SK-N-SH treated with all-trans-retinoic acid at 6 μM for 48 hours (cell line): ENCODE data around the gene C19orf81.

Experiments
- ATAC-seq: fragments of 200-7000 bp; cut with Tn5 transposase; 3 replicates; pipeline ENCODE4 v1.9.1; 2020; ENCODE audit warnings: mild to moderate bottlenecking, moderate library complexity
- ARNTL ChIP-seq: fragments of 450-650 bp; formaldehyde crosslinking; IDR thresholded peaks from 2 replicates; pipeline ENCODE4 v1.5.0; 2020; ENCODE audit warnings: low read depth, mild to moderate bottlenecking, moderate library complexity, borderline replicate concordance
- BACH2 ChIP-seq: fragments of 250-450 bp; sonication (Bioruptor Pico); IDR thresholded peaks from 2 replicates; pipeline ENCODE4 v1.9.0; 2021; ENCODE audit warnings: mild to moderate bottlenecking, borderline replicate concordance
- CSDC2 ChIP-seq: fragments of 250-450 bp; sonication (Bioruptor Pico); IDR thresholded peaks from 2 replicates; pipeline ENCODE4 v1.5.0; 2020; ENCODE audit warnings: mild to moderate bottlenecking, moderate library complexity
- GLIS3 ChIP-seq: fragments of 250-450 bp; sonication (Bioruptor Pico); IDR thresholded peaks from 2 replicates; pipeline ENCODE4 v1.5.0; 2020; ENCODE audit warnings: mild to moderate bottlenecking, moderate library complexity
- ISL1 ChIP-seq: fragments of 250-450 bp; sonication (Bioruptor Pico); IDR thresholded peaks from 2 replicates; pipeline ENCODE4 v2.1.2; 2022; ENCODE audit warnings: mild to moderate bottlenecking, moderate library complexity
- OSR1 ChIP-seq: fragments of 250-450 bp; sonication (Bioruptor Pico); IDR thresholded peaks from 2 replicates; pipeline ENCODE4 v1.8.0; 2022; ENCODE audit warnings: moderate library complexity, mild to moderate bottlenecking, inconsistent platforms
- PPARA ChIP-seq: fragments of 250-450 bp; sonication (Bioruptor Pico); IDR thresholded peaks from 2 replicates; pipeline ENCODE4 v1.5.0; 2020; ENCODE audit warnings: mild to moderate bottlenecking, borderline replicate concordance
- RARB ChIP-seq: fragments of 250-450 bp; sonication (Bioruptor Pico); IDR thresholded peaks from 2 replicates; pipeline ENCODE4 v1.8.0; 2021; ENCODE audit warnings: mild to moderate bottlenecking, moderate library complexity
- SNAI2 ChIP-seq: fragments of 250-450 bp; sonication (Bioruptor Pico); IDR thresholded peaks from 2 replicates; pipeline ENCODE4 v1.5.0; 2020; ENCODE audit warnings: mild to moderate bottlenecking, moderate library complexity
- TCF4 ChIP-seq: fragments of 250-450 bp; sonication (Bioruptor Pico); IDR thresholded peaks from 2 replicates; pipeline ENCODE4 v1.8.0; 2021; ENCODE audit warnings: mild to moderate bottlenecking, moderate library complexity, borderline replicate concordance
- TOX ChIP-seq: fragments of 250-450 bp; sonication (Bioruptor Pico); IDR thresholded peaks from 2 replicates; pipeline ENCODE4 v1.8.0; 2021; ENCODE audit warnings: mild to moderate bottlenecking, moderate library complexity, borderline replicate concordance
- ZC3H10 ChIP-seq: fragments of 250-450 bp; sonication (Bioruptor Pico); IDR thresholded peaks from 2 replicates; pipeline ENCODE4 v1.5.1; 2021; ENCODE audit warnings: mild to moderate bottlenecking, moderate library complexity
- ZFP3 ChIP-seq: fragments of 250-450 bp; sonication (Bioruptor Pico); IDR thresholded peaks from 2 replicates; pipeline ENCODE4 v1.5.0; 2020; ENCODE audit warnings: mild to moderate bottlenecking, moderate library complexity
- ZFP30 ChIP-seq: fragments of 450-650 bp; formaldehyde crosslinking; IDR thresholded peaks from 2 replicates; pipeline ENCODE4 v1.5.0; 2022; ENCODE audit warnings: mild to moderate bottlenecking, moderate library complexity
- ZNF565 ChIP-seq: fragments of 450-650 bp; formaldehyde crosslinking; conservative IDR thresholded peaks from 2 replicates; pipeline ENCODE4 v1.5.0; 2020; ENCODE audit warnings: low read depth, mild to moderate bottlenecking, moderate library complexity
- ZNF70 ChIP-seq: fragments of 450-650 bp; formaldehyde crosslinking; IDR thresholded peaks from 2 replicates; pipeline ENCODE4 v1.5.0; 2020; ENCODE audit warnings: mild to moderate bottlenecking, moderate library complexity
- ZNF8 ChIP-seq: fragments of 450-650 bp; formaldehyde crosslinking; IDR thresholded peaks from 2 replicates; pipeline ENCODE4 v1.5.0; 2020; ENCODE audit warnings: mild to moderate bottlenecking, moderate library complexity
- TF ChIP-seq, protein P1 (sequence below): fragments of 250-450 bp; sonication (Bioruptor Pico); IDR thresholded peaks from 2 replicates; pipeline ENCODE4 v1.5.1; 2021; ENCODE audit warnings: mild to moderate bottlenecking, moderate library complexity
- TF ChIP-seq, protein P2 (sequence below): fragments of 250-450 bp; sonication (Bioruptor Pico); IDR thresholded peaks from 2 replicates; pipeline ENCODE4 v1.5.1; 2020; ENCODE audit warnings: low read depth, mild to moderate bottlenecking, moderate library complexity

C19orf81 gene

DNA sequence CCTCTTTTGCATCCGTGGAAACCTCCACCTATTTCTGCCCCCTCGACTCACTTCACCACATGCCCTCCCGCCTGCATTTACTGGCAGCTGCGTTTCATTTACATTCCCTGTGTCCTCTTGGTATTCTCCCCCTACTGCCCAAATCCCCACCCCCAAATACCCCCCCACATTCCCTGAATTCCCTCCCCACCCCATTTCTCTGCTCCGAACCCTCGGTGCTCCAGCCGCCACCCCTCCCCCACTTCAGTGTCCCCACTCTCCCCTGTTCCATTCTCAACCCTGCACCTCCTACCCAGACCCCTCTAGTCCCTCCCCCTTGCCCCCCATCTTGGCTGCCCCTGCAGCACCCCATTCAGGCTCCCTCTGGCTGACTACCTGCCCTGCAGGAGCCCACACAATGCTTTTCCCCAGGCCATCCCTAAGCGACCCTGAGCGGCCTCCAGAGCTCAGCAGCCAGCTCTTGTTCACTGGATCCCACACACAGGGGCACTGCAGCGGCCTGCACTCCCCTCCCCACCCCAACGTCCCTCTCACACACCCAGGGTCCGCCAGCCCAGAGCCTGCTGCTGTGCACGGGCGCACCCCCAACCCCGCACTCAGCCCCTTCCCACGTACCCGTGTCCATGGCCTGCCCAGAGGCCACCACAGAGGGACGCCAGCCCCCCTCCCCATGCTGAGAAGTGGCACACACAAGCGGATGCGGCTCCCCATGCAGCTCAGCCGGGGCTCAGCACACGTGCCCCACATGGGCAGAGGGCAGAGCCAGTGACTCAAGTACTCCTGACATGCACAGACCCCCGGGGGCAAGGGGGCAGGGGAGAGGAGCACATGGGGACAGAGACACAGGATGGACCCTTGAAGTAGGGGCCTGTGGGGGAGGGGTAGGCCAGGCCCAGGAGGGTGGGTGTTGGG lies 44.1 kb downstream of the C19orf81 start:
- ATAC-seq: no peak; the same call in 2 of the 3 replicates
- TF ChIP-seq BACH2: no peak
- no peak for TF ChIP-seq ZFP30 (CRISPR knock-in tag)
- no peak for TF ChIP-seq CSDC2
- no peak for TF ChIP-seq ZNF8 (CRISPR knock-in tag)
- no peak for TF ChIP-seq ZFP3 (CRISPR knock-in tag)
- no peak for TF ChIP-seq ARNTL

DNA sequence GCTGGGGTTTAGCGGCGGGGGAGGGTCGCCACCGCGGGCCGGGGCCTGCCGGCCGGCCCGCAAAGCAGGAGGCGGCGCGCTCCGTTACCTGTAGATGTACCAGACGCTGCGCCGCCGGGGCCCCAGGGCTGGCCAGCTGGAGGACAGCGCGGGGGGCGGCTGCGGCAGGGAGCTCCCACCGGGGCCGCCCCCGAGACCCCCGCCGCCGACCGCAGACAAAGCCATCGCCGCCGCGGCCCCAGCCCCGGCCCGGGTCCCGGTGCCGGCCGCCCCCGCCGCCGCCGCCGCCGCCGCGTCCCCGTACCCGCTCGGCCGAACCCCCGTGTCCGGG lies 45.5 kb downstream of the C19orf81 start:
- no peak for TF ChIP-seq ISL1
- TF ChIP-seq, protein P1, sequence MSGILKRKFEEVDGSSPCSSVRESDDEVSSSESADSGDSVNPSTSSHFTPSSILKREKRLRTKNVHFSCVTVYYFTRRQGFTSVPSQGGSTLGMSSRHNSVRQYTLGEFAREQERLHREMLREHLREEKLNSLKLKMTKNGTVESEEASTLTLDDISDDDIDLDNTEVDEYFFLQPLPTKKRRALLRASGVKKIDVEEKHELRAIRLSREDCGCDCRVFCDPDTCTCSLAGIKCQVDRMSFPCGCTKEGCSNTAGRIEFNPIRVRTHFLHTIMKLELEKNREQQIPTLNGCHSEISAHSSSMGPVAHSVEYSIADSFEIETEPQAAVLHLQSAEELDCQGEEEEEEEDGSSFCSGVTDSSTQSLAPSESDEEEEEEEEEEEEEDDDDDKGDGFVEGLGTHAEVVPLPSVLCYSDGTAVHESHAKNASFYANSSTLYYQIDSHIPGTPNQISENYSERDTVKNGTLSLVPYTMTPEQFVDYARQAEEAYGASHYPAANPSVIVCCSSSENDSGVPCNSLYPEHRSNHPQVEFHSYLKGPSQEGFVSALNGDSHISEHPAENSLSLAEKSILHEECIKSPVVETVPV (CRISPR knock-in tag): no peak
- TF ChIP-seq, protein P2, sequence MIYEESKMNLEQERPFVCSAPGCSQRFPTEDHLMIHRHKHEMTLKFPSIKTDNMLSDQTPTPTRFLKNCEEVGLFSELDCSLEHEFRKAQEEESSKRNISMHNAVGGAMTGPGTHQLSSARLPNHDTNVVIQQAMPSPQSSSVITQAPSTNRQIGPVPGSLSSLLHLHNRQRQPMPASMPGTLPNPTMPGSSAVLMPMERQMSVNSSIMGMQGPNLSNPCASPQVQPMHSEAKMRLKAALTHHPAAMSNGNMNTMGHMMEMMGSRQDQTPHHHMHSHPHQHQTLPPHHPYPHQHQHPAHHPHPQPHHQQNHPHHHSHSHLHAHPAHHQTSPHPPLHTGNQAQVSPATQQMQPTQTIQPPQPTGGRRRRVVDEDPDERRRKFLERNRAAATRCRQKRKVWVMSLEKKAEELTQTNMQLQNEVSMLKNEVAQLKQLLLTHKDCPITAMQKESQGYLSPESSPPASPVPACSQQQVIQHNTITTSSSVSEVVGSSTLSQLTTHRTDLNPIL (CRISPR knock-in tag): no peak
- TF ChIP-seq RARB (CRISPR knock-in tag): no peak
- no peak for TF ChIP-seq TCF4 (CRISPR knock-in tag)
- no peak for TF ChIP-seq GLIS3 (CRISPR knock-in tag)
- no peak for TF ChIP-seq PPARA (CRISPR knock-in tag)

DNA sequence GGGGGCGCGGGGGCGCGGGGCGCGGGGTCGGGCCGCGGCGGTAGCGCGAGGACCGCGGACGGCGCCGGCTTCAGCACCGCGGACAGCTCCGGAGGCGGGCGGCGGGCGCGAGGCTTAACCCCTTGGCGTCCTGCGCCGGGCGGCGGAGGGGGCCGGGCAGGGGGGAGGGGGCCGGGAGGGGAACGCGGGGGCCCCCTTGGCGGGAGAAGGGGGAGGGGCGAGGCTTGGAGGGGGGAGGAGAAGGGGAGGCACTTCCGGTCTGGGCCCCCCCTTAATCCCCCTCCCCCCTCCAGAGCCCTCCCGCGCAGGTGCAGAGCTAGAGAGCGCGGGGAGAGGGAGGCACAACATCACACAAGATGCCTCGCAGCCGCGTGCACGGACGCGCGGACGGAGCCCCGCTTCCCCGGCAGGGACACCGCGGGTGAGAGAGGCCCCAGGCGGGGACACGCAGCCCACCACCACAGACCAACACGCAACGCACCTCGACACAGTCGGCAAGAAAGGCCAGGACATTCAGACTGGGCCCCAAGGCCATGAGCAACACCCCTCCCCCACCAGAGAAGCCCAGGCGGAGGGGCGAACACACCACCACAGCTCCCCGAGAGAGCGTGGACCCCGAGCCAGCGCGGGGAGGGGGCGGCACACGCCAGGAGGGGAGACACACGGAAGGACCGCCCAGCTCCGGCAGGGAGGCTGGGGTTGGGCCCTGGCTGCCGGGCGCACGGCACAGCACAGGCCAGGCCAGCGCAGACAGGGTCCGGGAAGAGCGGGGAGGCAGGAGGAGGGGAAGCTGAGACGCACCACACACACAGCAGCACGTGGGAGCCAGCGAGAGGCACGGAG lies 46.2 kb downstream of the C19orf81 start:
- peak; percentile 67 for ATAC-seq
- TF ChIP-seq TCF4 (CRISPR knock-in tag) (no peak), ZNF565 (CRISPR knock-in tag) (no peak), ZNF70 (CRISPR knock-in tag) (no peak), ARNTL (no peak)

More for the DNA sequence above, 45.5 kb downstream of the C19orf81 start:
- ATAC-seq: no peak

DNA sequence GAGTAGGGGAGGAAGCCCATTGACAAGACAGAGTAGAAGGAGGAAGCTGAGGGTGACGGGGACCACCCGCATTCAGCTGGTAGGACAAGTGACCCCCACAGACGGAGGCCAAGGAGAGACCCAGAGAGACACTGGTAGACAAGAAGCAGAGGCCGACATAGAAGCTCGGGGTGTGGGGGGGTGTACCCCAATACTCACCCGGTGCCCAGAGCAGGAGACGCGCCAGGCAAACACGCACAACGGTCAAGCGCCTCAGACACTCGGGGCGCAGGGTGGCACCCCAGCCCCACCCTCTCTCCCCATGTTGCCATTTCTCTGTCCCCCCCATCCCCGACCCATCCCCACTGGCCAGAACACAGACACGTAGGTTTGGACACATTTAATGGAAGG lies 46.8 kb downstream of the C19orf81 start:
- TF ChIP-seq ISL1: no peak
- TF ChIP-seq SNAI2 (CRISPR knock-in tag): no peak
- no peak for TF ChIP-seq TCF4 (CRISPR knock-in tag)
- TF ChIP-seq CSDC2: no peak
- no peak for TF ChIP-seq ARNTL
- TF ChIP-seq ZC3H10 (CRISPR knock-in tag): no peak
- TF ChIP-seq, protein P1 (CRISPR knock-in tag): no peak
- TF ChIP-seq, protein P2 (CRISPR knock-in tag): no peak
- TF ChIP-seq ZFP3 (CRISPR knock-in tag): no peak
- TF ChIP-seq ZFP30 (CRISPR knock-in tag): no peak
- no peak for TF ChIP-seq ZNF8 (CRISPR knock-in tag)
- no peak for TF ChIP-seq ZNF70 (CRISPR knock-in tag)
- no peak for TF ChIP-seq RARB (CRISPR knock-in tag)
- TF ChIP-seq TOX (CRISPR knock-in tag): no peak
- no peak for TF ChIP-seq BACH2
- no peak for TF ChIP-seq OSR1 (CRISPR knock-in tag)
- TF ChIP-seq PPARA (CRISPR knock-in tag): no peak
- TF ChIP-seq GLIS3 (CRISPR knock-in tag): no peak
- no peak for ATAC-seq
